Measurements from ENCODE around the gene TTC14.

TTC14 gene

DNA sequence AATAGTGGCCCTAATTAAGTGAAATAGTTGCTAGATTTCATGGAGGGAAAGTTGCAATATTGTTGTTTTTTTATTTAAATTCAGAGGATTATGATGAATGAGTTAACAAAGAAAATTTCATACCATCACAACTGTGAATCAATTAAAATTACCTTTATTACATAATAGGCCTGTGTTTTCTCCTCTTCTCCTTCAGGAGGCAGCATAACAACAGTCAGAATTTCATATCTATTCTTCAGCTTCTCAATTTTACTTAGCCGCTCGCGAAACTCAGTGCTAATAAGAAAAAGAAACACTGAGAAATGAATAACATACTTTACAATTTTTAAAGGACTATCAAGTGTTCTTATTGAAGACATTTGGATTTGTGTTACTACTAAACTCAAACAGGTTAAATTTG is 29.4 kb downstream of the TTC14 start:
- no peak for DNase-seq

DNA sequence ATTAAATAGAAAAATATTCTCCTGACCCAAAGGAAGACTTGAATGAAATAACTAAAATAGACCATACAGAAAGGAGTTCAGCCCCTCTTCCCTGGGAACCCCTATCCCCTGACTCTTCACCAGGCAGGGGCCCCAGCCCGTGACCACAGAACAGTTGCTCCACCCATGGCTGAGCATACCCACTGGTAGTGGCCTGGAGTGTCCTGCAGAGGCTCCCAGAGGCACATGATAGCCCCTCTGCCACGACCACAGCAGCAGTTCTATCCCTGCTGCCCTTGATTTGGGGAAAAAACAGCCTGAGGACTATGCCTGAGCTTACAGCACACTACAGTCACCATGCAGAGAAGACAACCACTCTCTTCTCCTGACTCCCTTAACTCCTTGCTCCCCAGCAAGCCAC is 31.8 kb downstream of the TTC14 start:
- DNase-seq = no peak

- no peak for DNase-seq
These were observed 39.0 kb downstream of the TTC14 start for GRCh38 chr3:180640987-180641386.

DNA sequence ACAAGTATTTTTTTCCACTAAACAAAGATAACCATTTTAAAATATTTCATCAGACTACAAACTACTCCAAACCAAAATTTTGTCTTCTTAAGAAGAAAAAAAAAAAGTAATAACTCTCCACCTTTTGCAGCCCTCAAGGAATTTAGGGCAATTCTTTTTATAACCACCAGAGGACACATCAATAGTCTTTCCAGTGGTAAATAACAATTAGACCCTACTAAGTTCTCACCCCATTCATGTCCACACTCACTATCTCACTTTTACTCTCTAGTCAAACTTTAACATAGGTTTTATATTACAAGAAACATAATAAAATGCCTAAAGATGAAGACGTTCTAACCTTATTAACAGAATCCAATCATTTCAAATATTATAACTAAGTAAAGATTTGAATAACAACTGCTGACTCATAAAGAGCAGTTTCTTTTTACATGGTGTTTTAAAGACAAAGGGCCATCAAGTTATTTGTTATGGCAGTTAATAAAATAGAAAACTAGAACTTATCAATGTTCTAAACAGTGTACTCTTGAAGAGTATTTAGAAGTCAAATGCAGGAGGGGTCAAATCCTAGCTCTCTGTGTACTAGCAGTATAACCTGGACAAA is 44.3 kb downstream of the TTC14 start:
- DNase-seq = no peak

- DNase-seq = no peak
These were observed 54.4 kb downstream of the TTC14 start for GRCh38 chr3:180656406-180656805.

DNA sequence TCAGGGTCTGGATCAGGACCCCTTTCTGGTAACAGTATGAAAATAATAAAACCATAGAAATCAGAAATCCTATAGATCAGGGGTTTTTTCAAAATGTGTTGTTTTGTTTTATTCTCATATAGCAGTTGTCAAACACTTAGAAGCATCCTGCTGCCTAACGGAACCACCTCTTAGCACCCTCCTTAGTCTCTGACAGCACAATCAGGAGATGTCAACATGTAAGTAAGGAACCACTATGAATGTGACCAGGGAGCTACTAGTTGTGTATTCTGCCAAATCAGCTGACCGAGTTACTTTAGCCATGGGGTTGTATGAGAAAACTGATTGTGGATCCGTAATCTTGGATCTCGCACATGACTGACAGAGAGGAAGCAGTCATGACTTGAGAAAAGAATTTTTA is 55.1 kb downstream of the TTC14 start:
- no peak for DNase-seq

All from effector CD4-positive, alpha-beta T cell (primary cell).